ENCODE measurements around the gene ZSWIM7. TPM values are rescaled to one million over a fixed set of nuclear protein-coding genes. Genes with fewer than 3 reads are reported as not detected.

Gene ZSWIM7
- polyA plus RNA-seq, 1 experiment, result 22.2 TPM

- POLR2A ChIA-PET, result no interaction called here
- TF ChIP-seq CTCF (IDR thresholded peaks at IDR 0.05; ENCODE audit: low read depth, low read length), result no peak
- peaks cover 4% of the 10 kb centered on the region for H3K27me3 ChIP-seq (ENCODE audit: control insufficient read depth, insufficient read depth, low read length)
- no peak overlapping the region for H3K27ac ChIP-seq (ENCODE audit: low read depth, low read length)
- H3K9me3 ChIP-seq (ENCODE audit: control insufficient read depth, insufficient read depth, low read length), result no peaks in the 10 kb centered on the region
- no peak overlapping the region for H3K4me3 ChIP-seq (ENCODE audit: low read depth, low read length)
- CTCF ChIA-PET, result no interaction called here
- no peak for DNase-seq (ENCODE audit: low read depth, low spot score)
Measured at GRCh38 chr17:15929941-15930340, 69.6 kb downstream of the ZSWIM7 start.

- no peak for TF ChIP-seq CTCF (IDR thresholded peaks at IDR 0.05; ENCODE audit: low read depth, low read length)
- ChIA-PET CTCF (no interaction called here), POLR2A (no interaction called here)
- no peak for DNase-seq (ENCODE audit: low read depth, low spot score)
- Histone ChIP-seq H3K27me3 (ENCODE audit: control insufficient read depth, insufficient read depth, low read length) (peaks cover 4% of the 10 kb centered on the region), H3K27ac (ENCODE audit: low read depth, low read length) (no peak overlapping the region), H3K4me3 (ENCODE audit: low read depth, low read length) (no peak overlapping the region), H3K9me3 (ENCODE audit: control insufficient read depth, insufficient read depth, low read length) (no peaks in the 10 kb centered on the region)
Measured at GRCh38 chr17:15928286-15928785, 71.2 kb downstream of the ZSWIM7 start.

Other genes starting within 250 kb of the ZSWIM7 start
- 14.8 and 15.1 TPM in 2 replicates for gene ADORA2B, start 54.6 kb downstream of the ZSWIM7 start, polyA plus RNA-seq (2011; rRNA removed)
- gene TTC19, start 120 bp upstream of the ZSWIM7 start, polyA plus RNA-seq (2011; rRNA removed), result 5.9 and 6.6 TPM in 2 replicates
- 109 and 127 TPM in 2 replicates for gene NCOR1, start 215.8 kb upstream of the ZSWIM7 start, polyA plus RNA-seq (2011; rRNA removed)
- 16.5 and 19.3 TPM in 2 replicates for gene PIGL, start 217.5 kb upstream of the ZSWIM7 start, polyA plus RNA-seq (2011; rRNA removed)

Data from AG04450 (cell line).